ENCODE data around the gene USP7. TPM values are rescaled to one million over a fixed set of nuclear protein-coding genes. Genes with fewer than 3 reads are reported as not detected.
"Not testable (repeated sequence)": the region's sequence is repeated elsewhere in the genome, so short reads cannot be mapped to it uniquely, and the experiment has no call there.

The USP7 gene
- total RNA-seq, 1 donor from 2014 or later, result 41.3 TPM

- no peak for TF ChIP-seq CTCF (IDR thresholded peaks at IDR 0.05; ENCODE audit: insufficient read depth, low read length, severe bottlenecking)
- H3K27me3 ChIP-seq (ENCODE audit: control insufficient read depth, insufficient read depth, low read length), result no peaks in the 10 kb centered on the region
- H3K36me3 ChIP-seq (ENCODE audit: control insufficient read depth, insufficient read depth, low read length), result no peaks in the 10 kb centered on the region
- no peak for DNase-seq (ENCODE audit: low read depth)
- FAIRE-seq, result no peak
- H3K4me3 ChIP-seq (ENCODE audit: low read depth, low read length), result no peak overlapping the region
Measured at GRCh38 chr16:8986111-8986510, 22.4 kb upstream of the USP7 start.

GRCh38 chr16:8982816-8983215 lies 19.1 kb upstream of the USP7 start:
- DNase-seq (ENCODE audit: low read depth), result no peak
- no peaks in the 10 kb centered on the region for H3K27me3 ChIP-seq (ENCODE audit: control insufficient read depth, insufficient read depth, low read length)
- TF ChIP-seq CTCF (IDR thresholded peaks at IDR 0.05; ENCODE audit: insufficient read depth, low read length, severe bottlenecking), result no peak
- H3K4me3 ChIP-seq (ENCODE audit: low read depth, low read length), result no peak overlapping the region
- FAIRE-seq, result no peak
- no peaks in the 10 kb centered on the region for H3K36me3 ChIP-seq (ENCODE audit: control insufficient read depth, insufficient read depth, low read length)

GRCh38 chr16:8981901-8982300 lies 18.2 kb upstream of the USP7 start:
- not testable (repeated sequence) for H3K36me3 ChIP-seq (ENCODE audit: control insufficient read depth, insufficient read depth, low read length); FAIRE-seq; DNase-seq (ENCODE audit: low read depth); H3K27me3 ChIP-seq (ENCODE audit: control insufficient read depth, insufficient read depth, low read length); H3K4me3 ChIP-seq (ENCODE audit: low read depth, low read length)

GRCh38 chr16:8976189-8976588 lies 12.5 kb upstream of the USP7 start:
- not testable (repeated sequence) for FAIRE-seq; H3K36me3 ChIP-seq (ENCODE audit: control insufficient read depth, insufficient read depth, low read length); H3K4me3 ChIP-seq (ENCODE audit: low read depth, low read length); H3K27me3 ChIP-seq (ENCODE audit: control insufficient read depth, insufficient read depth, low read length); DNase-seq (ENCODE audit: low read depth)

GRCh38 chr16:8975039-8975438 lies 11.3 kb upstream of the USP7 start:
- no peak for TF ChIP-seq CTCF (IDR thresholded peaks at IDR 0.05; ENCODE audit: insufficient read depth, low read length, severe bottlenecking)
- Histone ChIP-seq H3K27me3 (ENCODE audit: control insufficient read depth, insufficient read depth, low read length) (no peaks in the 10 kb centered on the region), H3K4me3 (ENCODE audit: low read depth, low read length) (no peak overlapping the region), H3K36me3 (ENCODE audit: control insufficient read depth, insufficient read depth, low read length) (no peaks in the 10 kb centered on the region)
- no peak for FAIRE-seq
- no peak for DNase-seq (ENCODE audit: low read depth)

- Histone ChIP-seq H3K4me3 (ENCODE audit: low read depth, low read length) (no peak overlapping the region), H3K27me3 (ENCODE audit: control insufficient read depth, insufficient read depth, low read length) (no peaks in the 10 kb centered on the region), H3K36me3 (ENCODE audit: control insufficient read depth, insufficient read depth, low read length) (no peaks in the 10 kb centered on the region)
- TF ChIP-seq CTCF (IDR thresholded peaks at IDR 0.05; ENCODE audit: insufficient read depth, low read length, severe bottlenecking), result no peak
- FAIRE-seq, result no peak
- no peak for DNase-seq (ENCODE audit: low read depth)
Measured at GRCh38 chr16:8972843-8973586, 9.3 kb upstream of the USP7 start.

GRCh38 chr16:8971416-8971815 lies 7.7 kb upstream of the USP7 start:
- FAIRE-seq (no peak), DNase-seq (ENCODE audit: low read depth) (no peak)
- no peaks in the 10 kb centered on the region for H3K27me3 ChIP-seq (ENCODE audit: control insufficient read depth, insufficient read depth, low read length)
- no peak for TF ChIP-seq CTCF (IDR thresholded peaks at IDR 0.05; ENCODE audit: insufficient read depth, low read length, severe bottlenecking)
- H3K36me3 ChIP-seq (ENCODE audit: control insufficient read depth, insufficient read depth, low read length), result no peaks in the 10 kb centered on the region
- no peak overlapping the region for H3K4me3 ChIP-seq (ENCODE audit: low read depth, low read length)

GRCh38 chr16:8969202-8969897 lies 5.6 kb upstream of the USP7 start:
- not testable (repeated sequence) for H3K4me3 ChIP-seq (ENCODE audit: low read depth, low read length); DNase-seq (ENCODE audit: low read depth); FAIRE-seq; H3K36me3 ChIP-seq (ENCODE audit: control insufficient read depth, insufficient read depth, low read length); H3K27me3 ChIP-seq (ENCODE audit: control insufficient read depth, insufficient read depth, low read length)

- not testable (repeated sequence) for H3K27me3 ChIP-seq (ENCODE audit: control insufficient read depth, insufficient read depth, low read length)
Measured at GRCh38 chr16:8968054-8968453, 4.3 kb upstream of the USP7 start.

More at GRCh38 chr16:8968054-8968453, 4.3 kb upstream of the USP7 start:
- not testable (repeated sequence) for H3K36me3 ChIP-seq (ENCODE audit: control insufficient read depth, insufficient read depth, low read length); DNase-seq (ENCODE audit: low read depth); H3K4me3 ChIP-seq (ENCODE audit: low read depth, low read length); FAIRE-seq
